Brain microvascular endothelial cell (primary cell): Measurements from ENCODE around the gene NDUFB10.
"Not testable (repeated sequence)": the region's sequence is repeated elsewhere in the genome, so short reads cannot be mapped to it uniquely, and the experiment has no call there.

ENCODE experiments used
- DNase-seq: peaks from one replicate; pipeline ENCODE4 v3.0.0-alpha.2; 2020
- H3K27ac ChIP-seq: fragments of 250-450 bp; sonication (Bioruptor Pico); 2 replicates; pipeline ENCODE4 v1.5.1; 2020; ENCODE audit warnings: mild to moderate bottlenecking, moderate library complexity
- H3K27me3 ChIP-seq: fragments of 250-450 bp; sonication (Bioruptor Pico); replicated peaks from 2 replicates; pipeline ENCODE4 v1.5.1; 2020; ENCODE audit warnings: mild to moderate bottlenecking
- H3K36me3 ChIP-seq: fragments of 250-450 bp; sonication (Bioruptor Pico); replicated peaks from 2 replicates; pipeline ENCODE4 v1.5.1; 2020; ENCODE audit warnings: mild to moderate bottlenecking
- H3K4me3 ChIP-seq: 2 replicates; pipeline ENCODE4 v1.5.1; 2011; ENCODE audit warnings: low read depth, mild to moderate bottlenecking, control low read depth, low read length, moderate library complexity
- CTCF ChIP-seq: IDR thresholded peaks from 2 replicates; pipeline ENCODE4 v1.5.1; 2011; ENCODE audit warnings: low read depth, mild to moderate bottlenecking, moderate library complexity, low read length, control low read depth, inconsistent platforms; ENCODE audit errors: missing control alignments
- in situ Hi-C: cut with HindIII; loops from 2 replicates; pipeline ENCODE4 v1.10.0; 2017; ENCODE audit warnings: low sequenced_read_pairs, low pct_ligation_motif_present

Gene NDUFB10

GRCh38 chr16:1958715-1959268 lies 546 bp upstream of the NDUFB10 start:
- no peak for TF ChIP-seq CTCF
- H3K4me3 ChIP-seq: peak overlapping the region; percentile 88
- in situ Hi-C loops: no loop called here
- H3K27ac ChIP-seq: no peak overlapping the region
- H3K27me3 ChIP-seq: no peaks in the 10 kb centered on the region
- H3K36me3 ChIP-seq: peaks cover 27% of the 10 kb centered on the region
- no peak for DNase-seq

- no peak for DNase-seq
- Histone ChIP-seq H3K27ac (no peak overlapping the region), H3K36me3 (peaks cover 32% of the 10 kb centered on the region), H3K4me3 (peak overlapping the region; percentile 88), H3K27me3 (no peaks in the 10 kb centered on the region)
- in situ Hi-C loops: no loop called here
- TF ChIP-seq CTCF: no peak
Observed at GRCh38 chr16:1960665-1961630, 1.6 kb downstream of the NDUFB10 start.

- TF ChIP-seq CTCF: no peak
- in situ Hi-C loops: no loop called here
- Histone ChIP-seq H3K27ac (no peak overlapping the region), H3K27me3 (no peaks in the 10 kb centered on the region), H3K4me3 (no peak overlapping the region), H3K36me3 (peaks cover 32% of the 10 kb centered on the region)
- no peak for DNase-seq
Observed at GRCh38 chr16:1961651-1962067, 2.3 kb downstream of the NDUFB10 start.

- peak overlapping the region; percentile 88 for H3K27ac ChIP-seq
- DNase-seq, H3K27me3 ChIP-seq, in situ Hi-C loops: not testable (repeated sequence)
- H3K36me3 ChIP-seq: peaks cover 32% of the 10 kb centered on the region
- peak overlapping the region; percentile 93 for H3K4me3 ChIP-seq
Observed at GRCh38 chr16:1962161-1963153, 3.1 kb downstream of the NDUFB10 start.

- Histone ChIP-seq H3K27ac (peak overlapping the region; percentile 88), H3K27me3 (no peaks in the 10 kb centered on the region), H3K36me3 (peaks cover 32% of the 10 kb centered on the region), H3K4me3 (peak overlapping the region; percentile 93)
- in situ Hi-C loops: no loop called here
- DNase-seq: no peak
- TF ChIP-seq CTCF: peak; percentile 3
Observed at GRCh38 chr16:1963806-1964505, 4.6 kb downstream of the NDUFB10 start.
